Gastroesophageal sphincter (tissue), 3 donors: ENCODE data around the gene PCNX4.

Experiments used
- EP300 ChIP-seq: sonication (generic); formaldehyde crosslinking; IDR thresholded peaks from one replicate; pipeline ENCODE4 v1.6.1; 2017; ENCODE audit warnings: antibody characterized with exemption, mild to moderate bottlenecking
- POLR2A ChIP-seq, 2 donors: fragments of 450-650 bp; IDR thresholded peaks; one replicate each; pipeline ENCODE4 v1.6.1; 2017; ENCODE audit warnings: antibody characterized with exemption in 2 of 2, mild to moderate bottlenecking in 2 of 2, moderate library complexity in 1 of 2
- TF ChIP-seq, protein P1 (sequence below), 4 experiments: fragments of 200-600 bp in 2 of 4; fragments of 450-650 bp in 2 of 4; sonication (generic) in 1 of 4; IDR thresholded peaks; one replicate each; pipeline ENCODE4 v1.5.1; 2017 to 2019; ENCODE audit warnings: antibody characterized with exemption in 4 of 4, mild to moderate bottlenecking in 2 of 4, moderate library complexity in 2 of 4

DNA sequence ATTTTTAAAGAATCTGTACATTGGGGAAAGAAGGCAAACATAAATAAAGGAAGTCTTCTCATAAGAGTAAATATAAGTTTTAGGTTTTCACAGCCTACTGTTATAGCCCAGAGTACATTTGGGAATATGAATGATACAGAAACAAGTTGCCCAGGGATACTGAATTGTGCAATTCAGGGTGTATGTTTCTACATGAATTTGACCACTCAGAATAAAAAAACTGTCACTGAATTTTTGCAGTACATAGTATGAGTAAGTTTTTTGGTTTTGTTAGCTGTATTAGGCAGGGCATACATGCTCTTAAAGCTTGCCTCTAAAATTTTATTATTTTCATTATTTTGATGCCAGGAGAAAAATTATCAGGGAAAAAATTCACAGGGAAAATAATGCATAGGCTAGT, 6.6 kb upstream of the PCNX4 start:
- TF ChIP-seq EP300: no peak
- TF ChIP-seq POLR2A (IDR thresholded peaks at IDR 0.05): no peak
- TF ChIP-seq, protein P1, sequence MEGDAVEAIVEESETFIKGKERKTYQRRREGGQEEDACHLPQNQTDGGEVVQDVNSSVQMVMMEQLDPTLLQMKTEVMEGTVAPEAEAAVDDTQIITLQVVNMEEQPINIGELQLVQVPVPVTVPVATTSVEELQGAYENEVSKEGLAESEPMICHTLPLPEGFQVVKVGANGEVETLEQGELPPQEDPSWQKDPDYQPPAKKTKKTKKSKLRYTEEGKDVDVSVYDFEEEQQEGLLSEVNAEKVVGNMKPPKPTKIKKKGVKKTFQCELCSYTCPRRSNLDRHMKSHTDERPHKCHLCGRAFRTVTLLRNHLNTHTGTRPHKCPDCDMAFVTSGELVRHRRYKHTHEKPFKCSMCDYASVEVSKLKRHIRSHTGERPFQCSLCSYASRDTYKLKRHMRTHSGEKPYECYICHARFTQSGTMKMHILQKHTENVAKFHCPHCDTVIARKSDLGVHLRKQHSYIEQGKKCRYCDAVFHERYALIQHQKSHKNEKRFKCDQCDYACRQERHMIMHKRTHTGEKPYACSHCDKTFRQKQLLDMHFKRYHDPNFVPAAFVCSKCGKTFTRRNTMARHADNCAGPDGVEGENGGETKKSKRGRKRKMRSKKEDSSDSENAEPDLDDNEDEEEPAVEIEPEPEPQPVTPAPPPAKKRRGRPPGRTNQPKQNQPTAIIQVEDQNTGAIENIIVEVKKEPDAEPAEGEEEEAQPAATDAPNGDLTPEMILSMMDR (IDR thresholded peaks at IDR 0.05): no peak
